ENCODE results near the gene OR8U1. TPM values are rescaled to one million over a fixed set of nuclear protein-coding genes. Genes with fewer than 3 reads are reported as not detected.
"Not testable (repeated sequence)": the region's sequence is repeated elsewhere in the genome, so short reads cannot be mapped to it uniquely, and the experiment has no call there.

OR8U1 gene
- not detected for polyA plus RNA-seq (ENCODE audit: insufficient read length)

DNA sequence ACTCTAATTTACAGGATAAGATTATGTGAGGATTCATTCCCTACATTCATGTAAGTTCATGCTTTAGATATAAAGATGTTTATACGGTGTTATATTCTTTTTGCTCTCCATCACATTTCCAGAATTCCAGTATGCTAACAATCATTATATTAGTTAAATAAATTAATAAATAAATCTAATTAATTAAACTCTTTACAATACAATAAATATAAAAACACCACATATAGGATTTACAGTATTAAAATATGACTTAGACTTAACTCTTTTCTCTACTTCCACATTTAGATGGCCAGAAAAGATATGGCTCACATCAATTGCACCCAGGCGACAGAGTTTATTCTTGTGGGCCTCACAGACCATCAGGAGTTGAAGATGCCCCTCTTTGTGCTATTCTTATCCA lies at the start of gene OR8U1:
Gene OR8U1 (plus strand): TSS at position 301 of the 400 bp plus-strand sequence. CDS start 0 bp downstream, at position 301.
- no peak for DNase-seq

DNA sequence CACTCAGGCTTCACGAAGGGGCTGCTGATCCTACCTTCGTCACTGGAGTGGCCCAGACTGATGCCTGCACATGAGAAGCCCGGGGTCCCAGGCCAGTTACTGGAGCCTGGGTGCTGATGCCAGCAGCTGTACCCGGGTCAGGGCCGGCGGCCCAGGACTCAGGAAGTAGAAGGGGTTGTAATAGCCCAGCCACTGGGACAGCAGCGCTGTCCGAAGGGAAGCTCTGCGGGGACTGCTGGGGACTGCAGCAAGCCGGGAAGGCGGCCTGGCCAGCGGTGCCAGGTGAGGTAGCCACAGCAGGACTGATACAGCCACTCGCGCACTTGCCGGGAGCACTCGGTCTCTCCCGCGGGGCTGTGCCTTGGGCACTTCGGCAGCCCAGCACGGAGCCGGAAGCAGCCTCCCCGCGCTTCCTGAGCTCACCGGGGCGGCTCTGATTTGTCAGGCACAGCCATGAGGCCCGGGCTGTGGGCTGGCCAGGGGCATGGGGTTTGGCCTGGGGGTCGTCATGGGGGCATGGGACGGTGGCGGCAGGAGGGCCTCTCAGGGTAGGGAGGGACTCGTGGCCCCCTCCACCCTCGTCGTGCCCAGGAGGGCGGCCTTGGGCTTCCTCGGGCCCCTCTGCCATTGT lies 43.4 kb upstream of the OR8U1 start:
- DNase-seq = no peak

DNA sequence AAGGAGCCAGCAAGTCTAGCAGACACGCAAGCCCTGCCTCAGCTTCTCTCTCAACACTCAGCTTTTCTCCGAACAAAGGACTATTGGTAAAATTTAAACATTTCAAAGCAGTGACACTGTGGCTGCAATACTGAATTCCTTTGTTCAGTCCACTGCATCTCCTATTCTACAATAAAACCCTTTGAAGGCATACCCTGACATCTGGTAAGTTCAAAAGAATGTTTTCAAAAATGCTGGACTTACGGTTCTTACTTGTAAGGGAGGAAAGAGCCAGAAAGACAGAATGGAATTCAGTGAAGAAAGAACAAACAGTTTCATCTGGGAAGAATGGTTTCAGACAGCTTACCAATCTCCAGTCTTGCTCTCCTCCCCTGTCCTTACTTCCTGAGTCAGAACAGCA lies 42.3 kb upstream of the OR8U1 start:
- no peak for DNase-seq

DNA sequence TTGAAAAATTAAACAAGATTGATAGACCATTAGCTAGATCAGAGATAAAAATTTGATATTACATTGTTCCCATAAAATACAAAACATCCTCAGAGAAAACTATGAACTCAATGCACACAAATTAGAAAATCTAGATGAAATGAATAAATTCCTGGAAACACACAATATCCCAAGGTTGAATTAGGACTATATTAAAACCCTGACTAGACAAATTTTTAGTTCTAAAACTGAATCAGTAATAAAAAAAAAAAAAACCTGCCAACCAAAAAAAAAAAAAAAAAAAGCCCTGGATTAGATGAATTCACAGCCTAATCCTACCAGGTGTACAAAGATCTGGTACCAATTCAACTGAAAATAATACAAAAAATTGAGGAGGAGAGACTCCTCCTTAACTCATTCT lies 35.1 kb upstream of the OR8U1 start:
- DNase-seq = no peak

DNA sequence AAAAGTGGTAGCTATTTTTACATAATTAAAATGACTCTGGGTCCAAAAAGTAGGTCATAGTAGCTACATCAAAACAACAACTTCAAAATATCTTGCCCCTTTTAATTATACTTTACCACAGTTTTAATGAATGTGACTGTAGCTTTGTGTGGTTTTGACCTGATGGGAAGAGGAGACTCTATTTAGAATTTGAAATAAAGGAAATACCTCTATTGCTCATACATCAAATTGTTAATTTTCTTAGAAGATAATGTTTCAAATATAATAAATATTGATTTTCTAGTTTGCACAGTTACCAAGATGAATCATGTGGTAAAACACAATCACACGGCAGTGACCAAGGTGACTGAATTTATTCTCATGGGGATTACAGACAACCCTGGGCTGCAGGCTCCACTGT lies 29.7 kb upstream of the OR8U1 start, which contains the start of gene OR8K1:
Gene OR8K1 (plus strand): TSS at position 301 of the 400 bp plus-strand sequence. CDS start 0 bp downstream, at position 301.
- no peak for DNase-seq

DNA sequence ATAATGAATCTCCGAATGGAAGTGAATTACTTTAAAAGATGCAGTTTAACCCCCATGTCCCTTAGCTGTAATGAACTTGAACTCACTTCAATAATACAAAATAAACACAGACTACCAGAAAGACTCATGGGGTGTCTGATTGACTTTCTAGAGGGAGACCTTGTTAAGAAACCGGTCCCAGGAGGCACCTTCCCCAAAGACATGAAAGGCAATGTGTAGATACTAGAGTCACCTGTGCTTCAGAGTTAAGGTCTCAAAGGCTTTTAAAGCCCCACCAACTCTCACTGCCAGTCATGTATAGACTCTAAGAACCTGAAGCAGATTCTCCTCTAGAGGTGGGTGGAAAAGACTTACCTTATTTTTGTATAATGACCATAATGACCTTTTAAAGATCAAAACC lies 21.4 kb upstream of the OR8U1 start, which contains the start of gene OR8J1:
Gene OR8J1 (plus strand): TSS at position 301 of the 400 bp plus-strand sequence. CDS start 5,956 bp downstream, outside the sequence.
- no peak for DNase-seq

DNA sequence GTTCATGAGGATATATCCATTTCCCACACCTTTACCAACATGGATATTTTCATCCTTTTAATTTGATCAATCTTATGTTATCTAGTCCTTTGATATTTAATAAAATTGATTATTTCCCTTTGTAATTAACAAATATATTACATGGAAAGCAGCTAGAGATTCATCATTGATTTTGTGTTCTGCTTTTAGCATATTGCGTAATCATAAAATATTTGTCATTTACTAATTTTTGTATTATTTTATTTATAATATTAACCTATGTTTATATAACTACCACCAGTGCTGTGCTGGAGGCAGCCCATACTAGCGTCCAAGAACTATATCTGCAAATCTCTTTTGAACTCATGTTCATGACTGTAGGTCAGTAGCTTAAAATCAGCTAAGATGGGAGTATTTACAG lies 4.7 kb downstream of the OR8U1 start:
- no peak for DNase-seq

DNA sequence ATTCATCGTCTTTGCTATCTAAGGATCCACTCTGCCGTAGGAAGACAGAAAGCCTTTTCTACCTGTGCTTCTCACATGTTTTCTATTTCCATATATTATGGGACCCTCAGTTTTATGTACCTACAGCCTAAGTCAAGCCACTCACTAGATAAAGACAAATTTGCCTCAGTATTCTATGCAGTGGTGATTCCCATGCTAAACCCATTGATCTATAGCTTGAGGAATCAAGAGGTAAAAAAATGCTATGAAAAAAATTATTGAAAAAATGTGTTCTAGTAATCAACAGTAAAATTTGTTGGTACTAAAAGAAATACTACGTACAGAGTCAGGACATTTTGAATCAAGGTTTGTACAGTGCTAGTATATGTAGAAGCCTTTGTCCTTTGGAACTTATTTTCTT lies 19.0 kb downstream of the OR8U1 start:
- DNase-seq = no peak

DNA sequence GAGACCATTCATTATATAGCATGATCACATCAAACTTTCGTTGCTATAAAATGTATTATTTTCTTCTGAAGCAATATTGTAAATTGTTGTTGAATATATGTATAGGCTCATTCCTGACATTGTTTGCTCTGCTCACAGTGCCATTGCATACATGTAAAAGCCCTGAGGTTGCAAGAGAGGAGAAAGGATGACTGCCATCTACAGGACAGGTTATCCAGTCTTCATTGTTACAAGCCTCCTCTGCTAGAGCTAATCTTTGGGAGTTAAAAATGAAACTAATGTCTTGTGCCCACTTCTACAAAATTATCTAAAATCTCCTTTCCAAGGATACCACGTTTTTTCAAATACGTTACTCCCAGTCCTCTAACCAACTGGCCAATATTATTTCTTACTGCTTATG lies 20.6 kb downstream of the OR8U1 start:
- DNase-seq = no peak

DNA sequence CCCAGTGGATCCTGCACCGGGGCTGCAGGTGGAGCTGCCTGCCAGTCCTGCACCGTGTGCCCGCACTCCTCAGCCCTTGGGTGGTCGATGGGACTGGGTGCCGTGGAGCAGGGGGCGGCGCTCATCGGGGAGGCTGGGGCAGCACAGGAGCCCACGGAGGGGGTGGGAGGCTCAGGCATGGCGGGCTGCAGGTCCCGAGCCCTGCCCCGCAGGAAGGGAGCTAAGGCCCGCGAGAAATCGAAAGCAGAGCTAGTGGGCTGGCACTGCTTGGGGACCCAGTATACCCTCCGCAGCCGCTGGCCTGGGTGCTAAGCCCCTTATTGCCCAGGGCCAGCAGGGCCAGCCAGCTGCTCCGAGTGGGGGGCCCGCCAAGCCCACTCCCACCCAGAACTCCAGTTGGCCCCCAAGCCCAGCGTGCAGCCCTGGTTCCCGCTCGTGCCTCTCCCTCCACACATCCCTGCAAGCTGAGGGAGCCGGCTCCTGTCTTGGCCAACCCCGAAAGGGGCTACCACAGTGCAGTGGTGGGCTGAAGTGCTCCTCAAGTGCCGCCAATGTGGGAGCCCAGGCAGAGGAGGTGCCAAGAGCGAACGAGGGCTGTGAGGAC lies 26.5 kb downstream of the OR8U1 start:
- DNase-seq = not testable (repeated sequence)

DNA sequence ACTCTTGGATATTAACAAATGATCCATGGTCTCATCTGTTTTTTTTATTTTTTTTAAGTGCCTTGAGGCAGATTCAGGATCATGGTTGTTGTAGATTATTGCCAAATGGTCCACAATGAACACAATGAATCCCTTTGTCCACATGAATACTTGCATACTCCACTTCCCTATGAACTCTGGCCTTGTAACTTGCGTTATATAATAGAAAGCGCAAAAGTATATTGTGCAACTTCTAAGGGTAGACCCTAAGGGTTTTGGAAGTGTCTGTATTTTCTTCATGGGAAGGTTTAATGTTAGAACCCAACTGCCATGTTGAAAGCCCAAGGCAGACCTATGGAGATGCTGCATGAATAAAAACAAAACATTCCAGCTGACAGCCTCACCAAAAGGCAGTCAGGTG lies 29.0 kb downstream of the OR8U1 start:
- no peak for DNase-seq

DNA sequence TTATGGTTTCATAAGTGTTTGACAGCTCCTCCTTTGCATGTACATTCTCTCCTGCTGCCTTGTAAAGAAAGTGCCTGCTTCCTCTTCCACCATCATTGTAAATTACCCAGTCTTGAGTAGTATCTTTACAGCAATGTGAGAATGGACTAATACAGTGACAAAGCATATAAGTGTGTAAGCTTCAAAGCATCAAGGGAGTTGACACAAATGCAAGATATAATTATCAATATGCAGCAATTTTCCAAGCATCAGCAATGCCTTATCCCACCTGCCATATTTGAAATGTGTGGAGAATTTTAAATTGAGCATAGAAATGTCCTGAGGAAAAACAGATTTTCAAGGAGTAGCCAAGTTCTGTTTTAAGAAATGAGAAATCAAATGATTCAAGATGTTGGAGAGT lies 35.4 kb downstream of the OR8U1 start:
- DNase-seq = no peak

DNA sequence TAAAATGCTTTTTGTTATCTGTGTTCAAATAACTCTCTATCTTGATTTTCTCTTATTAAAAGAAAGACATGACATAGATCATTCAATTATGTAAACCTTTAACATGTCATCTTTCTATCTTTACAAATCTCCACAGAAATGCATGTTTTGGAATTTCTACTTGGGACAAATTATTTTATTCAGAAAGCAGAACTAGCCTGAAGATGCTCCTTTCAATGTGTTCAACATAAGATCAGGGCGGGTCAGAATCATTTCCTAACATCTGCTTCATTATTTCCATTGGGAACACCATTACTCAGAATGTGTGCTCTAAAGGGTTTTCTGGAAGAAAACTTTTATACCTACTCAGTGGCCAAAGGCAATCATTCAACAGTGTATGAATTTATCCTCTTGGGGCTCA lies 37.0 kb downstream of the OR8U1 start, which contains the start of gene OR5AL1:
Gene OR5AL1 (plus strand): TSS at position 301 of the 400 bp plus-strand sequence.
- no peak for DNase-seq

Other genes with a start within 250 kb of the OR8U1 start
- not detected for gene OR8J3, start 235.4 kb upstream of the OR8U1 start, polyA plus RNA-seq (ENCODE audit: insufficient read length)
- gene OR8K5, start 215.3 kb upstream of the OR8U1 start, polyA plus RNA-seq (ENCODE audit: insufficient read length) = not detected
- not detected for gene OR5J2, start 199.0 kb upstream of the OR8U1 start, polyA plus RNA-seq (ENCODE audit: insufficient read length)
- not detected for gene OR5T2, start 141.4 kb upstream of the OR8U1 start, polyA plus RNA-seq (ENCODE audit: insufficient read length)
- gene OR5T3, start 123.4 kb upstream of the OR8U1 start, polyA plus RNA-seq (ENCODE audit: insufficient read length) = not detected
- not detected for gene OR5T1, start 101.5 kb upstream of the OR8U1 start, polyA plus RNA-seq (ENCODE audit: insufficient read length)
- not detected for gene OR8H1, start 83.4 kb upstream of the OR8U1 start, polyA plus RNA-seq (ENCODE audit: insufficient read length)
- not detected for gene OR8K3, start 60.5 kb upstream of the OR8U1 start, polyA plus RNA-seq (ENCODE audit: insufficient read length)
- not detected for gene OR8K1, start 29.6 kb upstream of the OR8U1 start, polyA plus RNA-seq (ENCODE audit: insufficient read length)
- gene OR8J1, start 21.3 kb upstream of the OR8U1 start, polyA plus RNA-seq (ENCODE audit: insufficient read length) = not detected
- not detected for gene OR5AL1, start 37.1 kb downstream of the OR8U1 start, polyA plus RNA-seq (ENCODE audit: insufficient read length)
- not detected for gene OR5M3, start 97.7 kb downstream of the OR8U1 start, polyA plus RNA-seq (ENCODE audit: insufficient read length)
- not detected for gene OR5M8, start 115.7 kb downstream of the OR8U1 start, polyA plus RNA-seq (ENCODE audit: insufficient read length)
- not detected for gene OR5M11, start 167.6 kb downstream of the OR8U1 start, polyA plus RNA-seq (ENCODE audit: insufficient read length)
- gene OR5M10, start 202.1 kb downstream of the OR8U1 start, polyA plus RNA-seq (ENCODE audit: insufficient read length) = not detected
- gene OR5M1, start 239.2 kb downstream of the OR8U1 start, polyA plus RNA-seq (ENCODE audit: insufficient read length) = not detected